Sigmoid colon (tissue), 3 donors: ENCODE data around the gene PRELID2.

Experiments used
- POLR2A ChIP-seq, 2 donors: fragments of 450-650 bp; IDR thresholded peaks; one replicate each; pipeline ENCODE4 v1.6.1; 2016; ENCODE audit warnings: antibody characterized with exemption in 2 of 2, mild to moderate bottlenecking in 2 of 2, moderate library complexity in 2 of 2
- TF ChIP-seq, protein P1 (sequence below), 4 experiments: fragments of 450-650 bp in 3 of 4; fragments of 200-600 bp in 1 of 4; IDR thresholded peaks; one replicate each; pipeline ENCODE4 v1.5.1; 2016 to 2019; ENCODE audit warnings: antibody characterized with exemption in 4 of 4, mild to moderate bottlenecking in 3 of 4, moderate library complexity in 2 of 4

DNA sequence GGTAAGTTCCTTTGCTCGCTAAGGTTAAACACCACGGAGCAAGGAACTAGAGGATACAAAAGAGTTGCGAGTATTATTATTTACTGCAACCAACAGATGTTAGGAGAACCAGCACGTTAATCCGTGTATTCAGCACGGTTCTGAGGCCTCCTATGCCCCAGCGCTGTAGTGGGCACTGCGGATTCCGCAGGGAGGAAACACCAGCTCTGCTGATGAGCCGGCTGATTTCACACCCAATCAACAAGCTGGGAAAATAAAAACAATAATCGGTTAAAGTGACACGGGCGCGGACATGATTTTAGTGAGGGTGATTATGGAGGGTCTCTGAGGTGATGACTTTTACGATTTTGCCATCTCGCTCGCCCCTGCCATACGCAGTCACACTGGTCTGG lies 702 bp upstream of the PRELID2 start:
- no peak for TF ChIP-seq POLR2A (IDR thresholded peaks at IDR 0.05)
- TF ChIP-seq, protein P1, sequence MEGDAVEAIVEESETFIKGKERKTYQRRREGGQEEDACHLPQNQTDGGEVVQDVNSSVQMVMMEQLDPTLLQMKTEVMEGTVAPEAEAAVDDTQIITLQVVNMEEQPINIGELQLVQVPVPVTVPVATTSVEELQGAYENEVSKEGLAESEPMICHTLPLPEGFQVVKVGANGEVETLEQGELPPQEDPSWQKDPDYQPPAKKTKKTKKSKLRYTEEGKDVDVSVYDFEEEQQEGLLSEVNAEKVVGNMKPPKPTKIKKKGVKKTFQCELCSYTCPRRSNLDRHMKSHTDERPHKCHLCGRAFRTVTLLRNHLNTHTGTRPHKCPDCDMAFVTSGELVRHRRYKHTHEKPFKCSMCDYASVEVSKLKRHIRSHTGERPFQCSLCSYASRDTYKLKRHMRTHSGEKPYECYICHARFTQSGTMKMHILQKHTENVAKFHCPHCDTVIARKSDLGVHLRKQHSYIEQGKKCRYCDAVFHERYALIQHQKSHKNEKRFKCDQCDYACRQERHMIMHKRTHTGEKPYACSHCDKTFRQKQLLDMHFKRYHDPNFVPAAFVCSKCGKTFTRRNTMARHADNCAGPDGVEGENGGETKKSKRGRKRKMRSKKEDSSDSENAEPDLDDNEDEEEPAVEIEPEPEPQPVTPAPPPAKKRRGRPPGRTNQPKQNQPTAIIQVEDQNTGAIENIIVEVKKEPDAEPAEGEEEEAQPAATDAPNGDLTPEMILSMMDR (IDR thresholded peaks at IDR 0.05) = no peak
